Nephron progenitor cell (in vitro differentiated cells): ENCODE results near the gene FAM210A.

Experiments used
- DNase-seq: peaks from one replicate; pipeline ENCODE4 v3.0.0; 2021
- H3K27ac Mint-ChIP-seq: 2 replicates; pipeline ENCODE4 v1.8.0; 2021; ENCODE audit warnings: mild to moderate bottlenecking, moderate library complexity, mixed read lengths
- H3K27me3 Mint-ChIP-seq: 2 replicates; pipeline ENCODE4 v1.8.0; 2021; ENCODE audit warnings: mild to moderate bottlenecking, low read depth, mixed read lengths; ENCODE audit not compliant: poor library complexity
- H3K36me3 Mint-ChIP-seq: 2 replicates; pipeline ENCODE4 v1.8.0; 2021; ENCODE audit warnings: low read depth, mixed read lengths
- H3K4me1 Mint-ChIP-seq: 2 replicates; pipeline ENCODE4 v1.8.0; 2021; ENCODE audit warnings: mixed read lengths
- H3K4me3 Mint-ChIP-seq: 2 replicates; pipeline ENCODE4 v1.8.0; 2021; ENCODE audit warnings: mild to moderate bottlenecking, moderate library complexity, mixed read lengths
- H3K9me3 Mint-ChIP-seq: 2 replicates; pipeline ENCODE4 v1.8.0; 2021; ENCODE audit warnings: mild to moderate bottlenecking, moderate library complexity, mixed read lengths
- TF ChIP-seq, protein P1 (sequence below): fragments of 200-600 bp; sonication (generic); IDR thresholded peaks from 2 replicates; pipeline ENCODE4 v1.5.0; 2021; ENCODE audit warnings: antibody characterized with exemption

FAM210A gene

DNA sequence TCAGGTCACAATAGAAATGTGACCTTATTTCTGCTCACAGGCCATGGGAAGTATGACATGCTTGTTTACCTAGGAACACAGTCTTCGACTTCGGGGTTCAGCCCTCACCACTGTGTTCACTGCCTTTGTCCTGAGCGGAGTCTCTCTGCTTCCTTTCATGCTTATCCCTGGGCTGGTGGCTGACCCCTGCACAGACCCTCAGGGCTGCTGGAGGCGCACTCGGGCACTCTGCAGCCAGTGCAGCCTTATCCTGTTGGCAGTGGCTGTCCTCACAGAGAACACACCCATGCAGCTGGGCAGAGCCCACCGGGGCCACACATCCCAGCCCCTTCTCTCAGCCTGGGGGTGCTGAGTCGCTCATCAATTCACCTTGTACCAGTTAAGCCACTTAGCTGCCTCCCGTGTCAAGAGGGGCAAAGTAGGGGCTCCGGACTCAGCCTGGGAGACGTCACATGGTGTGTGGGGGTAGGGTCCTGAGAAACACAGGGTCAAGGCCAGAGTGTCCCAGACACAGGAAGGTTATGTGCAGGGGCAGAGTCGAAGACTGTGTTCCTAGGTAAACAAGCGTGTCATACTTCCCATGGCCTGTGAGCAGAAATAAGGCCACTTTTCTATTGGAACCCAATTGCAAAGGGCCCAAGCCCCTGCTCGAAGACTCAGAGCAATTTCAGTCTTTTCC is 107.5 kb downstream of the FAM210A start:
- Mint-ChIP-seq H3K4me1 (peaks cover 33% of the 10 kb centered on the region), H3K27ac (no peak overlapping the region), H3K9me3 (no peaks in the 10 kb centered on the region), H3K4me3 (no peak overlapping the region), H3K36me3 (no peaks in the 10 kb centered on the region), H3K27me3 (peaks cover 20% of the 10 kb centered on the region)
- TF ChIP-seq, protein P1, sequence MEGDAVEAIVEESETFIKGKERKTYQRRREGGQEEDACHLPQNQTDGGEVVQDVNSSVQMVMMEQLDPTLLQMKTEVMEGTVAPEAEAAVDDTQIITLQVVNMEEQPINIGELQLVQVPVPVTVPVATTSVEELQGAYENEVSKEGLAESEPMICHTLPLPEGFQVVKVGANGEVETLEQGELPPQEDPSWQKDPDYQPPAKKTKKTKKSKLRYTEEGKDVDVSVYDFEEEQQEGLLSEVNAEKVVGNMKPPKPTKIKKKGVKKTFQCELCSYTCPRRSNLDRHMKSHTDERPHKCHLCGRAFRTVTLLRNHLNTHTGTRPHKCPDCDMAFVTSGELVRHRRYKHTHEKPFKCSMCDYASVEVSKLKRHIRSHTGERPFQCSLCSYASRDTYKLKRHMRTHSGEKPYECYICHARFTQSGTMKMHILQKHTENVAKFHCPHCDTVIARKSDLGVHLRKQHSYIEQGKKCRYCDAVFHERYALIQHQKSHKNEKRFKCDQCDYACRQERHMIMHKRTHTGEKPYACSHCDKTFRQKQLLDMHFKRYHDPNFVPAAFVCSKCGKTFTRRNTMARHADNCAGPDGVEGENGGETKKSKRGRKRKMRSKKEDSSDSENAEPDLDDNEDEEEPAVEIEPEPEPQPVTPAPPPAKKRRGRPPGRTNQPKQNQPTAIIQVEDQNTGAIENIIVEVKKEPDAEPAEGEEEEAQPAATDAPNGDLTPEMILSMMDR, result no peak
- DNase-seq, result no peak

DNA sequence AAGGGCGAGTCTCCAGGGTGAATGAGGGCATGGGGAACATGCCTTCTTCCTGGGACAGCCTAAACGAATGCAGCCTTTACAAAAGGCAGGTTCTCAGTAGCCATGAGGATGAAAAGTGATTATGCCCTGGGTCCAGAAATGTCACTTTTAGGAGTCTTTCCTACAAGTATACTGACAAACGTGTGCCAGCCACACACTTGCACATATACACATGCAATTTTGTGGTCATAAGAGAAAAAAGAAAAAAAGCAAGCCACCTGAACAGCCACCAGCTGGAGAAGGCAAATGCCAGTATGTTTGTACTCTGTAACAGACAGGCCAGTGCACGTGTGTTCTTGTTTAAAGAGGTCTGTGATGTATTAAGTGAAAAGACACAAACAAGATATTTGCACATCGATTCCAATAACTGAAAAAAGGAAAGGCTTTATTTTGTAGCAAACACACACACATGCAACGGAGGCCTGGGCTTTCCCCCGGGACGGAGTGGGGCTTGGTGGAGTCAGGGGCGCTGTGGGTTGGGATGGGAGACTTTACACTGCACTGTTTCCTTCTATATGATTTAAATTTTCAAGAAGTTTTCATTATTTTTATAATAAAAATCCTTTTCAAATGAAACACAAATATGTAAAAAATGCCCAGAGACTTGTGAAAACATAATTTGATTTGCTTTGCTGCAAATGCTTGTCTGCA is 108.4 kb downstream of the FAM210A start:
- TF ChIP-seq, protein P1, result no peak
- no peak overlapping the region for H3K4me3 Mint-ChIP-seq
- DNase-seq, result no peak
- H3K9me3 Mint-ChIP-seq, result no peaks in the 10 kb centered on the region
- no peaks in the 10 kb centered on the region for H3K36me3 Mint-ChIP-seq
- H3K27ac Mint-ChIP-seq, result no peak overlapping the region
- H3K27me3 Mint-ChIP-seq, result peaks cover 22% of the 10 kb centered on the region
- H3K4me1 Mint-ChIP-seq, result peaks cover 38% of the 10 kb centered on the region

DNA sequence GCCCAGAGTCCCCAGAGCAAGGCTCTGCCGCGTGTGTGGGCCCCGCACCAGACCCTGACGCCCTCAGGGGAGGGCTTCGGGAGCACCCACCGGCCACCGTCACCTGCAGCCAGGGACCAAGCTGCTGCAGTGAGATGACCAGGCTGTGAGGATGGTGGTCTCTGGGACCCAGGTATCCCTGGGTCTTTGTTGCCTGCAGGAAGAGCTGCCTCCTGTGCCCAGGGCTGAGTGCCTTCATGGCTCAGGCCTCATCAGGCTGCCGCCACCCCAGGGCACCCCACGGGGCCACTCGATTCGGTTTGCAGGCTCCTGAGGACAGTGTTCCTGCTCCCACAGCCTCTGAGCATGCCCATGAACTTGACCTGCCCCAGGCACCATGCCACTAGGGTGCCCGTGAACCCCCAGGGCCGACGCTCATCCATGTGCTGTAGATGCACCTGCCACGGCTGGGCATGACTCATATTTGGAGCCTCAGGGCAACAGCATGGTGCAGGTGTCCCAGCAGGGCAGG is 109.8 kb downstream of the FAM210A start:
- H3K36me3 Mint-ChIP-seq, result no peaks in the 10 kb centered on the region
- no peaks in the 10 kb centered on the region for H3K9me3 Mint-ChIP-seq
- H3K4me3 Mint-ChIP-seq, result no peak overlapping the region
- H3K4me1 Mint-ChIP-seq, result peaks cover 51% of the 10 kb centered on the region
- peaks cover 27% of the 10 kb centered on the region for H3K27me3 Mint-ChIP-seq
- TF ChIP-seq, protein P1, result no peak
- H3K27ac Mint-ChIP-seq, result no peak overlapping the region
- no peak for DNase-seq

DNA sequence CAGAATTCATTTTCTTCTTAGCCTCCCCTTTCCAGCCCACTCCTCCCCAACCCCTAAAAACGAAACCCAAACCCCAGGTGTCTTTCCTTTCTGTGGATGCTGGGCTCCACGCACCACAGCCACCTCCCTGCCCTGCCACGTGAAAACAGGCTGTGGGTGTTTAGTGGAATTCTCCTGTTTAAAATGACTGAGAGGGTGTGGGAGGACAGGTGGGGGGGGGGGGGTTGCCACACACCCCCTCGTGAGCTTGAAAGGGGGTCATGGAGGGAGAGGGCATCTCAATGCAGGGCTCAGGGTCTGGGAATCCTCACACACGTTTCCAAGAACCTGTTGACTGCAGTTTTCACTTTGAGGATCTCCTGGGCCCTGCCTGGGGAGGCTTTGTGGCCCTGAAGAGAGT is 110.3 kb downstream of the FAM210A start:
- Mint-ChIP-seq H3K4me3 (no peak overlapping the region), H3K9me3 (no peaks in the 10 kb centered on the region), H3K27ac (no peak overlapping the region), H3K4me1 (peaks cover 57% of the 10 kb centered on the region), H3K36me3 (no peaks in the 10 kb centered on the region), H3K27me3 (peaks cover 31% of the 10 kb centered on the region)
- DNase-seq, result no peak
- TF ChIP-seq, protein P1, result no peak

DNA sequence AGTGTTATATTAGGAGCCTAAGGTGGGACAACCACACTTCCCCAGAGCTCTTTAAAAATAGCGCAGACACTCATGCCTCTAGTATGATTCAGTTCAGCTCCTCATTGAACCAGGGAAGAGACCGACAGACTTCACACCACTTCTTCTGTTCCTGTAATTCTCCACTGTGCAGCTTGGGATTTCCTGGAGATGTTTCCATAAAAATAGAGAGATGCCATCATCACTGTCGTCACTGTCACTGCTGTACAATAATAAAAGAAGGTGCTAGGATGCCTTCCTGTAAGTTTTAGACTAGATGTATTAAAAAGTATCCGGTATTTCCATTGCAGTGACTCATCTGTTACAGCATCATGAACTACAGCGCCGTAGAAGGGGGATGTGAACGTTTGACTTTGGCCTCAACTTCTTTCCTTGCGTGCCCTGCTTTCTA is 110.9 kb downstream of the FAM210A start:
- DNase-seq, result no peak
- H3K4me1 Mint-ChIP-seq, result peaks cover 57% of the 10 kb centered on the region

More for the DNA sequence above, 110.9 kb downstream of the FAM210A start:
- Mint-ChIP-seq H3K27me3 (peaks cover 37% of the 10 kb centered on the region), H3K9me3 (no peaks in the 10 kb centered on the region), H3K27ac (no peak overlapping the region), H3K4me3 (no peak overlapping the region), H3K36me3 (no peaks in the 10 kb centered on the region)
- TF ChIP-seq, protein P1, result no peak
